ENCODE results near the gene SLC25A29. TPM values are rescaled to one million over a fixed set of nuclear protein-coding genes. Genes with fewer than 3 reads are reported as not detected.

SLC25A29 gene
- total and polyA plus RNA-seq, 2 donors from 2014 or later = 88.5 to 152 TPM

DNA sequence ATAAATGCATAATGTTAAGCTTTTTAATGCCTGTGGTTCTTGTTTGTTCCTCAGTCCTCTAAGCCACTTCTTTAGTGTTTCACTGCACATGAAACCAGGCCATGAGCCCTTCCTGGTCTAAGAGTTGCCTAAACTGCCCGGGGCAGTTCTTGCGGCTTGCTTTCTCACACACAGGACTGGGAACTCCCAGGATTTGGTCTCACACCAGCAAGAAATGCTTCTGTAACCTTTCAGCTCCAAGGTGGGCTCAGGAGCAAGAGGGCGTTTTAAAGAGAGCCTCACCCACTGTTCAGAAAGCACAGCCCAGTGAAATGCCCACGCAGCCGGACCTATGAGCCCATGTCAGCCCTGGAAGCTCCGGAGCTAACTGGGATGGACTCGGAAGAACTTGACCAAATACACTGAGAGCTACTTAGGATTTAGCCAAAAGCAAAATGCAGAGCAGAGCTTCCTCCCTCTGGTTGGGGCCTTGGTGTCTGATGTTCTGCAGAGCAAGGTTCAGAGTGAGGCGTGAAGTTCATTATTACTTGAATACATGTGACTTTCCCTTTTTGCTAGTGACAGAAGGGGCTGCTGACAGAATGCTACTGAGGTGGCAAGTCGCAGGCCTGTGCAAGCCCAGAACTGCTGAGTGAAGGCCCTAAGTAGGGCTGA lies 23.4 kb downstream of the SLC25A29 start:
- H3K36me3 ChIP-seq (ENCODE audit: control insufficient read depth in 2 of 3, insufficient read depth in 3 of 3, low read length in 3 of 3) = peaks cover 0 to 3% (median 0%) of the 10 kb centered on the region in 3 donors
- no peaks in the 10 kb centered on the region for H3K9me3 ChIP-seq (ENCODE audit: control insufficient read depth in 2 of 3, insufficient read depth in 1 of 3, low read length in 3 of 3)
- TF ChIP-seq, protein P1, sequence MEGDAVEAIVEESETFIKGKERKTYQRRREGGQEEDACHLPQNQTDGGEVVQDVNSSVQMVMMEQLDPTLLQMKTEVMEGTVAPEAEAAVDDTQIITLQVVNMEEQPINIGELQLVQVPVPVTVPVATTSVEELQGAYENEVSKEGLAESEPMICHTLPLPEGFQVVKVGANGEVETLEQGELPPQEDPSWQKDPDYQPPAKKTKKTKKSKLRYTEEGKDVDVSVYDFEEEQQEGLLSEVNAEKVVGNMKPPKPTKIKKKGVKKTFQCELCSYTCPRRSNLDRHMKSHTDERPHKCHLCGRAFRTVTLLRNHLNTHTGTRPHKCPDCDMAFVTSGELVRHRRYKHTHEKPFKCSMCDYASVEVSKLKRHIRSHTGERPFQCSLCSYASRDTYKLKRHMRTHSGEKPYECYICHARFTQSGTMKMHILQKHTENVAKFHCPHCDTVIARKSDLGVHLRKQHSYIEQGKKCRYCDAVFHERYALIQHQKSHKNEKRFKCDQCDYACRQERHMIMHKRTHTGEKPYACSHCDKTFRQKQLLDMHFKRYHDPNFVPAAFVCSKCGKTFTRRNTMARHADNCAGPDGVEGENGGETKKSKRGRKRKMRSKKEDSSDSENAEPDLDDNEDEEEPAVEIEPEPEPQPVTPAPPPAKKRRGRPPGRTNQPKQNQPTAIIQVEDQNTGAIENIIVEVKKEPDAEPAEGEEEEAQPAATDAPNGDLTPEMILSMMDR (IDR thresholded peaks at IDR 0.05; ENCODE audit: borderline replicate concordance, extremely low read depth, insufficient read depth) = no peak
- H3K4me1 ChIP-seq (ENCODE audit: control insufficient read depth in 2 of 3, insufficient read depth in 2 of 3, low read depth in 1 of 3, low read length in 3 of 3) = peaks cover 0 to 33% (median 10%) of the 10 kb centered on the region in 3 donors
- FAIRE-seq (no peak), DNase-seq (no peak)
- H3K27me3 ChIP-seq (ENCODE audit: control insufficient read depth, insufficient read depth, low read length) = no peaks in the 10 kb centered on the region
- H3K4me3 ChIP-seq (ENCODE audit: low read length in 3 of 3) = no peak overlapping the region
- intact Hi-C loops (cut with DNase I) = no loop called here
- H3K9ac ChIP-seq (ENCODE audit: low read length in 3 of 3) = no peak overlapping the region
- peak overlapping the region in 1 of 2 donors; percentile 43 for H3K27ac ChIP-seq (ENCODE audit: low read depth in 2 of 2, low read length in 2 of 2)

DNA sequence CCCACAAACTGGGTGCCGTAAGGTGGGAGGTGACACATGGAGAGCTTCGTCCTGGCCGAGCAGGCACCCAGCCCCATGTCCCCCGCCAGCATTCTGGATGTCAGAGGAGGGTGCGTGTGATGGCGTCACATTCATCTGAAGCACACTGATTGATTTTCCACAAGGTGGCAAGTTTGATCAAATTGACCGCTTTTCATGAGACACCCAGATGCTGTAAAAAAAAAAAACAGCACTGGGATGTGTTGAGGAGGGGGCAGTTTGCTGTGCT lies 24.2 kb downstream of the SLC25A29 start:
- Histone ChIP-seq H3K9ac (ENCODE audit: low read length in 3 of 3) (no peak overlapping the region), H3K36me3 (ENCODE audit: control insufficient read depth in 2 of 3, insufficient read depth in 3 of 3, low read length in 3 of 3) (peaks cover 2 to 4% (median 3%) of the 10 kb centered on the region in 3 donors), H3K4me1 (ENCODE audit: control insufficient read depth in 2 of 3, insufficient read depth in 2 of 3, low read depth in 1 of 3, low read length in 3 of 3) (peaks cover 0 to 31% (median 10%) of the 10 kb centered on the region in 3 donors), H3K27me3 (ENCODE audit: control insufficient read depth, insufficient read depth, low read length) (no peaks in the 10 kb centered on the region), H3K27ac (ENCODE audit: low read depth in 2 of 2, low read length in 2 of 2) (no peak overlapping the region), H3K4me3 (ENCODE audit: low read length in 3 of 3) (no peak overlapping the region), H3K9me3 (ENCODE audit: control insufficient read depth in 2 of 3, insufficient read depth in 1 of 3, low read length in 3 of 3) (no peaks in the 10 kb centered on the region)
- TF ChIP-seq, protein P1 (IDR thresholded peaks at IDR 0.05; ENCODE audit: borderline replicate concordance, extremely low read depth, insufficient read depth) = no peak
- DNase-seq (no peak), FAIRE-seq (no peak)
- intact Hi-C loops (cut with DNase I) = no loop called here

DNA sequence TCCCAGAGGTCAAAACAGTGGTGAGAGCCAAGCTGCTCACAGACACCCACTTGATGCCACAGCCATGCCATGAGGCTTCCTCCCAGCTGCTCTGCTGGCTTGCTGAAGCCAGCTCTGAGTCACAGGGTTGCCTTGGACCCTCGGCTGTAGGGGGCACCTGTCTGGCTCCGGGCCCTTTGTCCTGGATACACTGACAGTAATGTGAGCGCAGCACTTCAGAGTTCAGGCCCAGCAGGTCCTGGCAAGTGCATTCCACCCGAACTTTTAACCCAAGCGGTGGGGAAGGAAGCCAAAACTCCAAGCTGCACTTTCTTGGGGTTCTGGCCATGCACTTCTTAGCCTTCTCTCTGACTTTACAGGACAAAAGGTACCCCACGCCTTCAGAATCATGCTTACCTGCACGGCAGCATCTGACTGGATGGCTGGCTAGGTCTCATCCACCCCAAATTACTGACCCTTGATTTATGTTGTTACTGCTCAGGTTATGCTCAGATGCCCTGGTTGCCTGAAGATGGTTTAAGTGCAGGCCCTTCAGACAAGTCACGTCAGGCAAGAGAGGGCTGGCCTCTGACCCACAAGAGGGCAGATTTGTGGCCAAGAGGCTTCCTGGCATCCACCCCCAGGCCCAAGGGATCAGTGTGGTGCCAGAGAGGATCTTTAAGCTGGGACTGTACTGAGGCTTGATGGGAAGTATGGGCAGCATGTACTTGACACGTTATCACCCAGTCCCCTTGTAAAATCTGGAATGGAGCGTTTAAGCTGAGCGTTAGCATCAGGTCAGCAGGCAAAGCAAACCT lies 24.8 kb downstream of the SLC25A29 start:
- Histone ChIP-seq H3K27ac (ENCODE audit: low read depth in 2 of 2, low read length in 2 of 2) (no peak overlapping the region), H3K36me3 (ENCODE audit: control insufficient read depth in 2 of 3, insufficient read depth in 3 of 3, low read length in 3 of 3) (peaks cover 2 to 6% (median 3%) of the 10 kb centered on the region in 3 donors), H3K4me1 (ENCODE audit: control insufficient read depth in 2 of 3, insufficient read depth in 2 of 3, low read depth in 1 of 3, low read length in 3 of 3) (peaks cover 0 to 31% (median 10%) of the 10 kb centered on the region in 3 donors), H3K9me3 (ENCODE audit: control insufficient read depth in 2 of 3, insufficient read depth in 1 of 3, low read length in 3 of 3) (no peaks in the 10 kb centered on the region), H3K9ac (ENCODE audit: low read length in 3 of 3) (no peak overlapping the region), H3K27me3 (ENCODE audit: control insufficient read depth, insufficient read depth, low read length) (no peaks in the 10 kb centered on the region), H3K4me3 (ENCODE audit: low read length in 3 of 3) (no peak overlapping the region)
- TF ChIP-seq, protein P1 (IDR thresholded peaks at IDR 0.05; ENCODE audit: borderline replicate concordance, extremely low read depth, insufficient read depth) = no peak
- DNase-seq (peak in 1 of 5 donors; percentile 36), FAIRE-seq (no peak)
- intact Hi-C loops (cut with DNase I) = no loop called here

Data from kidney (tissue), 14 donors.